ENCODE data around the gene PIGM.

Gene PIGM

GRCh38 chr1:159986093-159986492, 45.7 kb downstream of the PIGM start:
- no peak overlapping the region for H3K4me3 ChIP-seq (ENCODE audit: low read depth, low read length)
- in situ Hi-C loops (cut with HindIII; ENCODE audit: low sequenced_read_pairs) = no loop called here
- no peak for DNase-seq (ENCODE audit: low read depth, low spot score)
- no peak for TF ChIP-seq CTCF (IDR thresholded peaks at IDR 0.05; ENCODE audit: low read depth, low read length)

- DNase-seq (ENCODE audit: low read depth, low spot score) = no peak
- no peak for TF ChIP-seq CTCF (IDR thresholded peaks at IDR 0.05; ENCODE audit: low read depth, low read length)
- H3K4me3 ChIP-seq (ENCODE audit: low read depth, low read length) = no peak overlapping the region
- in situ Hi-C loops (cut with HindIII; ENCODE audit: low sequenced_read_pairs) = no loop called here
Measured at GRCh38 chr1:159985473-159985872, 46.3 kb downstream of the PIGM start.

GRCh38 chr1:159983681-159984080, 48.1 kb downstream of the PIGM start:
- no peak overlapping the region for H3K4me3 ChIP-seq (ENCODE audit: low read depth, low read length)
- no peak for TF ChIP-seq CTCF (IDR thresholded peaks at IDR 0.05; ENCODE audit: low read depth, low read length)
- no peak for DNase-seq (ENCODE audit: low read depth, low spot score)
- in situ Hi-C loops (cut with HindIII; ENCODE audit: low sequenced_read_pairs) = no loop called here

GRCh38 chr1:159982280-159982679, 49.5 kb downstream of the PIGM start:
- in situ Hi-C loops (cut with HindIII; ENCODE audit: low sequenced_read_pairs) = no loop called here
- no peak for DNase-seq (ENCODE audit: low read depth, low spot score)
- TF ChIP-seq CTCF (IDR thresholded peaks at IDR 0.05; ENCODE audit: low read depth, low read length) = no peak
- no peak overlapping the region for H3K4me3 ChIP-seq (ENCODE audit: low read depth, low read length)

- no peak for DNase-seq (ENCODE audit: low read depth, low spot score)
- H3K4me3 ChIP-seq (ENCODE audit: low read depth, low read length) = no peak overlapping the region
- no peak for TF ChIP-seq CTCF (IDR thresholded peaks at IDR 0.05; ENCODE audit: low read depth, low read length)
- in situ Hi-C loops (cut with HindIII; ENCODE audit: low sequenced_read_pairs) = no loop called here
Measured at GRCh38 chr1:159981351-159982055, 50.3 kb downstream of the PIGM start.

- no peak for TF ChIP-seq CTCF (IDR thresholded peaks at IDR 0.05; ENCODE audit: low read depth, low read length)
- no peak for DNase-seq (ENCODE audit: low read depth, low spot score)
- H3K4me3 ChIP-seq (ENCODE audit: low read depth, low read length) = no peak overlapping the region
- in situ Hi-C loops (cut with HindIII; ENCODE audit: low sequenced_read_pairs) = no loop called here
Measured at GRCh38 chr1:159980786-159981185, 51.0 kb downstream of the PIGM start.

Measured in astrocyte of the spinal cord (primary cell).